ENCODE data around the gene KDM2A.
"Not testable (repeated sequence)": the region's sequence is repeated elsewhere in the genome, so short reads cannot be mapped to it uniquely, and the experiment has no call there.

KDM2A gene

GRCh38 chr11:67160872-67161783 lies 42.1 kb downstream of the KDM2A start:
- no peak for DNase-seq (ENCODE audit: low read depth)
- no peak overlapping the region for H3K4me3 ChIP-seq (ENCODE audit: low read depth, low read length)

- DNase-seq (ENCODE audit: low read depth), result no peak
- no peak overlapping the region for H3K4me3 ChIP-seq (ENCODE audit: low read depth, low read length)
Observed at GRCh38 chr11:67163006-67163405, 43.9 kb downstream of the KDM2A start.

GRCh38 chr11:67165623-67166022 lies 46.6 kb downstream of the KDM2A start:
- no peak for DNase-seq (ENCODE audit: low read depth)

GRCh38 chr11:67167091-67167490 lies 48.0 kb downstream of the KDM2A start:
- H3K4me3 ChIP-seq (ENCODE audit: low read depth, low read length), result no peak overlapping the region
- DNase-seq (ENCODE audit: low read depth), result no peak

More at GRCh38 chr11:67165623-67166022, 46.6 kb downstream of the KDM2A start:
- no peak overlapping the region for H3K4me3 ChIP-seq (ENCODE audit: low read depth, low read length)

- H3K4me3 ChIP-seq (ENCODE audit: low read depth, low read length), result no peak overlapping the region
- no peak for DNase-seq (ENCODE audit: low read depth)
Observed at GRCh38 chr11:67167719-67168118, 48.7 kb downstream of the KDM2A start.

GRCh38 chr11:67168911-67169310 lies 49.8 kb downstream of the KDM2A start:
- H3K4me3 ChIP-seq (ENCODE audit: low read depth, low read length), result not testable (repeated sequence)

GRCh38 chr11:67174311-67174710 lies 55.2 kb downstream of the KDM2A start:
- no peak overlapping the region for H3K4me3 ChIP-seq (ENCODE audit: low read depth, low read length)
- DNase-seq (ENCODE audit: low read depth), result no peak

More at GRCh38 chr11:67168911-67169310, 49.8 kb downstream of the KDM2A start:
- not testable (repeated sequence) for DNase-seq (ENCODE audit: low read depth)

- no peak for DNase-seq (ENCODE audit: low read depth)
- H3K4me3 ChIP-seq (ENCODE audit: low read depth, low read length), result no peak overlapping the region
Observed at GRCh38 chr11:67177399-67178281, 58.6 kb downstream of the KDM2A start.

GRCh38 chr11:67178421-67178820 lies 59.4 kb downstream of the KDM2A start:
- no peak overlapping the region for H3K4me3 ChIP-seq (ENCODE audit: low read depth, low read length)
- DNase-seq (ENCODE audit: low read depth), result no peak

- DNase-seq (ENCODE audit: low read depth), result no peak
Observed at GRCh38 chr11:67178878-67179277, 59.8 kb downstream of the KDM2A start.

GRCh38 chr11:67179892-67180490 lies 60.9 kb downstream of the KDM2A start:
- DNase-seq (ENCODE audit: low read depth), result no peak
- no peak overlapping the region for H3K4me3 ChIP-seq (ENCODE audit: low read depth, low read length)

More at GRCh38 chr11:67178878-67179277, 59.8 kb downstream of the KDM2A start:
- H3K4me3 ChIP-seq (ENCODE audit: low read depth, low read length), result no peak overlapping the region

- H3K4me3 ChIP-seq (ENCODE audit: low read depth, low read length), result no peak overlapping the region
- DNase-seq (ENCODE audit: low read depth), result no peak
Observed at GRCh38 chr11:67194096-67194495, 75.0 kb downstream of the KDM2A start.

- no peak for DNase-seq (ENCODE audit: low read depth)
- H3K4me3 ChIP-seq (ENCODE audit: low read depth, low read length), result no peak overlapping the region
Observed at GRCh38 chr11:67195971-67196456, 77.0 kb downstream of the KDM2A start.

- no peak overlapping the region for H3K4me3 ChIP-seq (ENCODE audit: low read depth, low read length)
- no peak for DNase-seq (ENCODE audit: low read depth)
Observed at GRCh38 chr11:67197606-67198005, 78.5 kb downstream of the KDM2A start.

- not testable (repeated sequence) for DNase-seq (ENCODE audit: low read depth)
Observed at GRCh38 chr11:67198781-67199180, 79.7 kb downstream of the KDM2A start.

GRCh38 chr11:67199751-67200150 lies 80.7 kb downstream of the KDM2A start:
- DNase-seq (ENCODE audit: low read depth), result no peak
- no peak overlapping the region for H3K4me3 ChIP-seq (ENCODE audit: low read depth, low read length)

More at GRCh38 chr11:67198781-67199180, 79.7 kb downstream of the KDM2A start:
- not testable (repeated sequence) for H3K4me3 ChIP-seq (ENCODE audit: low read depth, low read length)

- DNase-seq (ENCODE audit: low read depth), result no peak
- H3K4me3 ChIP-seq (ENCODE audit: low read depth, low read length), result no peak overlapping the region
Observed at GRCh38 chr11:67202028-67202427, 83.0 kb downstream of the KDM2A start.

- DNase-seq (ENCODE audit: low read depth), result no peak
- H3K4me3 ChIP-seq (ENCODE audit: low read depth, low read length), result no peak overlapping the region
Observed at GRCh38 chr11:67204822-67205221, 85.8 kb downstream of the KDM2A start.

GRCh38 chr11:67209222-67209621 lies 90.2 kb downstream of the KDM2A start:
- H3K4me3 ChIP-seq (ENCODE audit: low read depth, low read length), result not testable (repeated sequence)

More at GRCh38 chr11:67209222-67209621, 90.2 kb downstream of the KDM2A start:
- DNase-seq (ENCODE audit: low read depth), result not testable (repeated sequence)

All from skeletal muscle cell (primary cell).